Caco-2 (cell line): ENCODE measurements around the gene ZSWIM1. TPM values are rescaled to one million over a fixed set of nuclear protein-coding genes. Genes with fewer than 3 reads are reported as not detected.

ENCODE experiments used
- BruUV-seq: library from RNA; stranded (reverse); fragments of 400-500 nt; replicated peaks from 2 replicates; lab custom pipeline; 2021; lab: Mats Ljungman, UMichigan
- CTCF ChIA-PET: fragments of 300-600 bp; sonication (Branson Sonifier 250); formaldehyde crosslinking; loops from one replicate; lab custom pipeline; 2022; ENCODE audit warnings: antibody characterized with exemption; lab: Charles Lee
- POLR2A ChIA-PET: fragments of 300-600 bp; sonication (Branson Sonifier 250); formaldehyde crosslinking; loops from one replicate; lab custom pipeline; 2022; ENCODE audit warnings: antibody characterized with exemption; lab: Charles Lee
- DNase-seq, 2 experiments: peaks; one replicate each; pipeline versions ENCODE4 v3.0.0 to v3.0.0-alpha.2; 2020 to 2022
- H3K27me3 ChIP-seq: replicated peaks from 2 replicates; pipeline ENCODE4 v1.6.0; 2011; ENCODE audit warnings: low read length; ENCODE audit not compliant: control insufficient read depth, insufficient read depth
- H3K36me3 ChIP-seq: 2 replicates; pipeline ENCODE4 v1.5.1; 2011; ENCODE audit warnings: low read length; ENCODE audit not compliant: control insufficient read depth, insufficient read depth
- H3K4me1 ChIP-seq: fragments of 250-450 bp; sonication (Bioruptor Pico); 2 replicates; pipeline ENCODE4 v1.5.1; 2020; ENCODE audit warnings: mild to moderate bottlenecking
- H3K4me3 ChIP-seq: 2 replicates; pipeline ENCODE4 v1.5.1; 2011; ENCODE audit warnings: low read depth, mild to moderate bottlenecking, control low read depth, low read length
- H3K9me3 ChIP-seq: fragments of 250-450 bp; sonication (Bioruptor Pico); 2 replicates; pipeline ENCODE4 v1.5.1; 2020; ENCODE audit warnings: mild to moderate bottlenecking, moderate library complexity
- H3K27ac Mint-ChIP-seq: one replicate; pipeline ENCODE4 v1.8.0; 2022; ENCODE audit warnings: mixed read lengths; ENCODE audit not compliant: unreplicated experiment
- H3K27me3 Mint-ChIP-seq: one replicate; pipeline ENCODE4 v1.8.0; 2022; ENCODE audit warnings: mixed read lengths; ENCODE audit not compliant: insufficient read depth, unreplicated experiment
- H3K36me3 Mint-ChIP-seq: one replicate; pipeline ENCODE4 v1.8.0; 2022; ENCODE audit warnings: mild to moderate bottlenecking, mixed read lengths; ENCODE audit not compliant: insufficient read depth, unreplicated experiment
- H3K4me1 Mint-ChIP-seq: one replicate; pipeline ENCODE4 v1.8.0; 2022; ENCODE audit warnings: low read depth, mixed read lengths; ENCODE audit not compliant: unreplicated experiment
- H3K4me3 Mint-ChIP-seq: one replicate; pipeline ENCODE4 v1.8.0; 2022; ENCODE audit warnings: mild to moderate bottlenecking, moderate library complexity, mixed read lengths; ENCODE audit not compliant: unreplicated experiment
- H3K9me3 Mint-ChIP-seq: one replicate; pipeline ENCODE4 v1.8.0; 2022; ENCODE audit warnings: mixed read lengths; ENCODE audit not compliant: unreplicated experiment
- intact Hi-C: fragments of 100-400 bp; cut with micrococcal nuclease; formaldehyde crosslinking; loops from one replicate; pipeline ENCODE4 v1.10.0; 2022; ENCODE audit not compliant: unreplicated experiment
- total RNA-seq: library from RNA; stranded (reverse); gene quantifications from 2 replicates; pipeline ENCODE4 v1.2.3, GENCODE V29; 2022
- TF ChIP-seq, protein P1 (sequence below), 2 experiments: fragments of 200-600 bp in 1 of 2; IDR thresholded peaks; 1 replicate in 1 of 2; 2 replicates in 1 of 2; pipeline versions ENCODE4 v1.5.1 to v1.8.0; 2011 to 2022; ENCODE audit warnings: antibody characterized with exemption in 1 of 2, control low read depth in 1 of 2, inconsistent platforms in 1 of 2, low read depth in 1 of 2, low read length in 1 of 2, mild to moderate bottlenecking in 1 of 2, moderate library complexity in 1 of 2; ENCODE audit not compliant: insufficient read depth in 1 of 2, severe bottlenecking in 1 of 2, unreplicated experiment in 1 of 2

Gene ZSWIM1
- total RNA-seq, 1 experiment from 2014 or later: 27.3 TPM

DNA sequence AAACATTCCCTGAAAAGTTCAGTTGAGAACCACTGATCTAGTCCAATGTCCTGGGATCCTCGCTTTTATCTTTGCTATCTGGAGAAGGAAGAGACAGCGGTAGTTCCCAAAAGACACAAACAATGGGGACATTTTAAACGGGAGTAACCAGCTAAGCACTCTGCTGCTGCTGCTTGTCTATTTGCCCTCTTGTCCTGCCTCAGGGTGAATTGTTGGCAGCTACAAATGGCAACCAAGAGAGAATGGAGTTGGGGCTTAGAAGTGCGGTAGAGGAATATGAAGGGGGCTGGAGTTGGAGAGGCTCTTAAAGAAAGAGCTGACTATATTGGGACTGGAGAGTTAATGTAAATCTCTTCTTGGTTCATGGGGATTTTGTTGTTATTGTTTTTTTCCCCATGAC, 6.5 kb upstream of the ZSWIM1 start:
- POLR2A ChIA-PET: interaction anchor here (0.7 kb wide), 1 partner anchor 11 kb away, joined by 3 read pairs; no protein-coding TSS in a partner anchor
- H3K4me1 Mint-ChIP-seq: peaks cover 6% of the 10 kb centered on the region
- H3K9me3 ChIP-seq: no peaks in the 10 kb centered on the region
- H3K27ac Mint-ChIP-seq: no peak overlapping the region
- no peaks in the 10 kb centered on the region for H3K4me1 ChIP-seq
- H3K36me3 Mint-ChIP-seq: peaks cover 4% of the 10 kb centered on the region
- H3K27me3 Mint-ChIP-seq: no peaks in the 10 kb centered on the region
- no TSS peak for BruUV-seq
- H3K4me3 Mint-ChIP-seq: no peak overlapping the region
- CTCF ChIA-PET: no interaction called here
- H3K27me3 ChIP-seq: no peaks in the 10 kb centered on the region
- no peak overlapping the region for H3K4me3 ChIP-seq
- peaks cover 4% of the 10 kb centered on the region; the same call in 1 of the 2 replicates for H3K36me3 ChIP-seq
- H3K9me3 Mint-ChIP-seq: no peaks in the 10 kb centered on the region
- intact Hi-C loops: no loop called here
- no peak for DNase-seq
- TF ChIP-seq, protein P1, sequence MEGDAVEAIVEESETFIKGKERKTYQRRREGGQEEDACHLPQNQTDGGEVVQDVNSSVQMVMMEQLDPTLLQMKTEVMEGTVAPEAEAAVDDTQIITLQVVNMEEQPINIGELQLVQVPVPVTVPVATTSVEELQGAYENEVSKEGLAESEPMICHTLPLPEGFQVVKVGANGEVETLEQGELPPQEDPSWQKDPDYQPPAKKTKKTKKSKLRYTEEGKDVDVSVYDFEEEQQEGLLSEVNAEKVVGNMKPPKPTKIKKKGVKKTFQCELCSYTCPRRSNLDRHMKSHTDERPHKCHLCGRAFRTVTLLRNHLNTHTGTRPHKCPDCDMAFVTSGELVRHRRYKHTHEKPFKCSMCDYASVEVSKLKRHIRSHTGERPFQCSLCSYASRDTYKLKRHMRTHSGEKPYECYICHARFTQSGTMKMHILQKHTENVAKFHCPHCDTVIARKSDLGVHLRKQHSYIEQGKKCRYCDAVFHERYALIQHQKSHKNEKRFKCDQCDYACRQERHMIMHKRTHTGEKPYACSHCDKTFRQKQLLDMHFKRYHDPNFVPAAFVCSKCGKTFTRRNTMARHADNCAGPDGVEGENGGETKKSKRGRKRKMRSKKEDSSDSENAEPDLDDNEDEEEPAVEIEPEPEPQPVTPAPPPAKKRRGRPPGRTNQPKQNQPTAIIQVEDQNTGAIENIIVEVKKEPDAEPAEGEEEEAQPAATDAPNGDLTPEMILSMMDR (IDR thresholded peaks at IDR 0.05; ENCODE audit: insufficient read depth in 1 of 2, low read depth in 1 of 2, low read length in 1 of 2, severe bottlenecking in 1 of 2, unreplicated experiment in 1 of 2): no peak

DNA sequence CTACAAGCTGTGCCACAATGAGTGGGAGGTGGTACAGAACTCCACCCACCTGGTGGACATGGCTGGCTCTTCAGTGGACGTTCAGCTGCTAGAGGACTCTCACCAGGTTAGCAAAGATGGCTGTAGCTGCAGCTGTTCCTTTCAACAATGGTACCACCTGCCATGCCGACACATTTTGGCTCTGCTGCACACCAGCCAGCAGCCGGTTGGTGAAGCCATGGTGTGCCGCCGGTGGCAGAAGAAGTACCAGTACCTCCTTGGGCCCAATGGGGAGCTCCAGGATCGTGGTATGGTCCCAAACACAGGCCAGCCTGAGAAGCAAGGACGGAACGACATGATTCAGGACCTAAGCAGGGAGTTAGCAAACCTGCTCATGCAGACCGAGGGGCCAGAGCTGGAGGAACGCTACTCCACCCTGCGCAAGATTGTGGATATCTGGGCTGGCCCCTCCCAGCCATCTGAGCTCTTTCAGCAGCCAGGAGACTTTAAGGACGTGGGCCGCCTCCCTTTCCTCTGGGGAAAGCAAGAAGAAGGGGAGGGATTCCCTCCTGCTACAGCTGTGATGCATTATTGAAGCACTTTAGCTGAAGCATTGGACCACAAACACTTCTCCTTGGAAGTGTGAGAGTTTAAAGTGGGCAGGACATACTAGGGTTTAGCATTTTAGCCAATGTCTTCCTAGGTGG, 2.8 kb upstream of the ZSWIM1 start:
- Histone ChIP-seq H3K36me3 (peaks cover 5% of the 10 kb centered on the region), H3K4me3 (no peak overlapping the region), H3K4me1 (no peaks in the 10 kb centered on the region), H3K9me3 (no peaks in the 10 kb centered on the region), H3K27me3 (no peaks in the 10 kb centered on the region)
- Mint-ChIP-seq H3K9me3 (no peaks in the 10 kb centered on the region), H3K4me3 (no peak overlapping the region), H3K36me3 (peaks cover 21% of the 10 kb centered on the region), H3K4me1 (peaks cover 19% of the 10 kb centered on the region), H3K27me3 (no peaks in the 10 kb centered on the region), H3K27ac (no peak overlapping the region)
- CTCF ChIA-PET: interaction anchor here (1.0 kb wide), 1 partner anchor 13 kb away, joined by 4 read pairs; the partner anchor contains the start of genes CTSA and NEURL2
- no peak for DNase-seq
- intact Hi-C loops: no loop called here
- POLR2A ChIA-PET: no interaction called here
- TF ChIP-seq, protein P1 (IDR thresholded peaks at IDR 0.05; ENCODE audit: insufficient read depth in 1 of 2, low read depth in 1 of 2, low read length in 1 of 2, severe bottlenecking in 1 of 2, unreplicated experiment in 1 of 2): no peak
- BruUV-seq: no TSS peak

DNA sequence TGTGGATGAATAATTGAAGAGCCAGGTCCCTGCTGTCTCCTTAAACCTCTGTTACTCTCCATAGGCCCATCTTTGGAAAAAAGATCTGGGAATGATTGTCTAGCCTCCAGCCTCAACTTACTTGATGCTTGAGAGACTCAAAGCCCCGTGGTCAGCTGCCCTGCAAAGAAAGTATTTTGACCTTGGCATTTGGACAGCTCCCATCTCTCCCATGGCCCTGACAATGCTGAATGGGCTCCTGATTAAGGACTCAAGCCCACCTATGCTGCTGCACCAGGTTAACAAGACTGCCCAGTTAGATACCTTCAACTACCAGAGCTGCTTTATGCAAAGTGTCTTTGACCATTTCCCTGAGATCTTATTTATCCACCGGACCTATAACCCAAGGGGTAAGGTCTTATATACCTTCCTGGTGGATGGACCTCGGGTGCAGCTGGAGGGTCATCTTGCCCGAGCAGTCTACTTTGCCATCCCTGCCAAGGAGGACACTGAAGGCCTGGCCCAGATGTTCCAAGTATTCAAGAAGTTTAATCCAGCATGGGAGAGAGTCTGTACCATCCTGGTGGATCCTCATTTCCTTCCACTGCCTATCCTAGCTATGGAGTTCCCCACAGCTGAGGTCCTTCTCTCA, 1.6 kb downstream of the ZSWIM1 start:
- Mint-ChIP-seq H3K4me3 (peak overlapping the region; percentile 96), H3K36me3 (peaks cover 29% of the 10 kb centered on the region), H3K27me3 (no peaks in the 10 kb centered on the region), H3K27ac (no peak overlapping the region), H3K4me1 (peaks cover 19% of the 10 kb centered on the region), H3K9me3 (no peaks in the 10 kb centered on the region)
- TF ChIP-seq, protein P1 (IDR thresholded peaks at IDR 0.05; ENCODE audit: insufficient read depth in 1 of 2, low read depth in 1 of 2, low read length in 1 of 2, severe bottlenecking in 1 of 2, unreplicated experiment in 1 of 2): no peak
- Histone ChIP-seq H3K27me3 (no peaks in the 10 kb centered on the region), H3K4me1 (no peaks in the 10 kb centered on the region), H3K4me3 (no peak overlapping the region), H3K36me3 (peaks cover 7% of the 10 kb centered on the region), H3K9me3 (no peaks in the 10 kb centered on the region)
- ChIA-PET CTCF (interaction anchor here (0.9 to 2.2 kb wide), 3 partner anchors 8 to 87 kb away, joined by 3 to 34 read pairs (median 4); partner anchors contain the start of genes CTSA and NEURL2), POLR2A (interaction anchor here (0.7 to 2.2 kb wide), 2 partner anchors 10 to 52 kb away, joined by 3 to 30 read pairs; partner anchors contain the start of gene PCIF1)
- intact Hi-C loops: no loop called here
- BruUV-seq: no TSS peak
- no peak for DNase-seq
